Lower leg skin (tissue), 4 donors: ENCODE measurements around the gene MYRIP. TPM values are rescaled to one million over a fixed set of nuclear protein-coding genes. Genes with fewer than 3 reads are reported as not detected.

Source experiments
- DNase-seq, 2 donors: peaks; one replicate each; pipeline ENCODE4 v3.0.0-alpha.2; 2019; ENCODE audit warnings: low spot score in 2 of 2
- H3K4me3 ChIP-seq: fragments of 200-600 bp; sonication (generic); 2 replicates; pipeline ENCODE4 v1.5.1; 2017; ENCODE audit warnings: mild to moderate bottlenecking, low read depth; ENCODE audit not compliant: poor library complexity, severe bottlenecking
- CTCF ChIP-seq, 3 donors: fragments of 450-650 bp; IDR thresholded peaks; one replicate each; pipeline ENCODE4 v1.5.1; 2016; ENCODE audit warnings: antibody characterized with exemption in 3 of 3, mild to moderate bottlenecking in 3 of 3, moderate library complexity in 2 of 3
- POLR2A ChIP-seq, 2 donors: fragments of 450-650 bp; IDR thresholded peaks; one replicate each; pipeline ENCODE4 v1.6.1; 2016 to 2017; ENCODE audit warnings: antibody characterized with exemption in 2 of 2, mild to moderate bottlenecking in 1 of 2, moderate library complexity in 1 of 2
- WGBS, 2 donors: methylation state at CpG; one replicate each; pipeline ENCODE4 v1.1.5; 2018; 5-methylcytosine and 5-hydroxymethylcytosine counted together
- intact Hi-C: fragments of 100-400 bp; cut with DNase I; formaldehyde crosslinking; loops from one replicate; pipeline ENCODE4 v1.15.0; 2023; ENCODE audit warnings: low total_unique reads
- total RNA-seq, 4 donors: library from RNA; depleted of rRNA; stranded (reverse); fragments of >200 nt; gene quantifications; one replicate each; pipeline ENCODE4 v1.1.0, GENCODE V29; 2016

MYRIP gene
- total RNA-seq, 4 donors from 2014 or later: 1.2 to 2.9 (median 1.5) TPM

GRCh38 chr3:40143283-40144090 lies 334.1 kb downstream of the MYRIP start:
- intact Hi-C loops: no loop called here
- H3K4me3 ChIP-seq: no peak overlapping the region
- 77 to 81% methylated on average over 10 of the region's 10 CpGs for WGBS, 2 donors
- DNase-seq: no peak
- TF ChIP-seq POLR2A (IDR thresholded peaks at IDR 0.05) (no peak), CTCF (IDR thresholded peaks at IDR 0.05) (no peak)

DNA sequence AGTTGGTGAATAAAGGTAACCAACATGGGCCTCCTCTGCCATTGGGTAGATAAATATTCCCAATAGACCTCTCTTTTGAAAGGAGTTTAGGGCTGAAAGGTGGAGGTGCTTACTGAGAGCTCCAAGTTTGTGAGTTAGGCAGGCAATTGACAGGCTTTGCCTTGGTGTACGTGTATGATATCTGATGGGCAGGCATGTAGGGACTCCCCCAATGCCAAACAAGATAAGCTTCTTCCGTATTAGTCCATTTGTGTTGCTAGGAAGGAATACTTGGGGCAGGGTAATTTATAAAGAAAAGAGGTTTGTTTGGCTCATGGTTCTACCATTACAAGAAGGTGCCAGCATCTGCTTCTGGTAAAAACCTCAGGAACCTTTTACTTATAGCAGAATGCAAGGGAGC lies 339.4 kb downstream of the MYRIP start:
- intact Hi-C loops: no loop called here
- 46 to 83% methylated on average over 2 of the region's 2 CpGs for WGBS, 2 donors
- DNase-seq: no peak
- TF ChIP-seq POLR2A (IDR thresholded peaks at IDR 0.05): no peak
- TF ChIP-seq CTCF (IDR thresholded peaks at IDR 0.05): no peak
- no peak overlapping the region for H3K4me3 ChIP-seq

- DNase-seq: no peak
- 33 to 47% methylated on average over 1 of the region's 1 CpG for WGBS, 2 donors
- H3K4me3 ChIP-seq: no peak overlapping the region
- intact Hi-C loops: loop anchor here (5.0 kb wide), 1 partner anchor 1140 kb away; no protein-coding TSS in a partner anchor
- no peak for TF ChIP-seq CTCF (IDR thresholded peaks at IDR 0.05)
- no peak for TF ChIP-seq POLR2A (IDR thresholded peaks at IDR 0.05)
Measured at GRCh38 chr3:40152482-40153133, 343.2 kb downstream of the MYRIP start.

DNA sequence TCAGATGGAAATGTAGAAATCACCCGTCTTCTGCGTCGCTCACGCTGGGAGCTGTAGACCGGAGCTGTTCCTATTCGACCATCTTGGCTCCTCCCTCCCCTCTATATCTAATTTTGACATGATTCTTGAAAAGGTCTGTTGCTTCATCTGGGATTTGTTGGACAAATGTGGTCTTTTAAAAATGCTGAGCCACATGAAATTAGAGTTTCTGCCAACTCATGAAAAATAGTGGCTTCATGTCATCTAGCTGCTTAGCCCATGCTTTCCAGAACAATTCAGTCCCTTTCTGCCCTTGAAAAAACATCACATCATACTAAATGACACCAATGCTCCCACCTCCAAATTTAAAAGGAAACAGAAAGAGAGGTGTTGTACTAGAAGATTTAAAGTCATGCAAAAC lies 351.5 kb downstream of the MYRIP start:
- TF ChIP-seq POLR2A (IDR thresholded peaks at IDR 0.05) (no peak), CTCF (IDR thresholded peaks at IDR 0.05) (no peak)
- DNase-seq: no peak
- WGBS, 2 donors: 96 to 97% methylated on average over 6 of the region's 6 CpGs
- no peak overlapping the region for H3K4me3 ChIP-seq
- intact Hi-C loops: no loop called here

DNA sequence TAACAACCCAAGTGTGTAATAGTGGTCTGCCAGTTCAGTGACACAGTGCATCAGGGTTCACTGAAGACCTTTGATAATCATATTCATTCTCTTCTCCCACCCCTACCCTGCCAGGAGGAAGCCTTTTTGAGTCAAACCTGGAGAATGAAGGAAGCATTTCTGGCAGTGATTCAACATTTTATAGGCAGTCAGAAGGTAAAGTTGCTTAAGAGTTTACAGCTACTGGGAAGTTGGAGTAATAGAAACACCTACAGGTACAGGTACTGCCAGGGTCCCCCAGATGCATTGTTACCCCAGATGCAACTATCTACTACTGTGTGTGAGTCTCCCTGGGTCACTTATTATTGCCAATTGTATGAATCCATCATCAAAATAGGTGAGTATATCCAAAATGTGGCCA lies 353.2 kb downstream of the MYRIP start:
- DNase-seq: no peak
- no peak overlapping the region for H3K4me3 ChIP-seq
- TF ChIP-seq POLR2A (IDR thresholded peaks at IDR 0.05) (no peak), CTCF (IDR thresholded peaks at IDR 0.05) (no peak)
- intact Hi-C loops: no loop called here
